OCI-LY3 (cell line): ENCODE data around the gene ITIH5.

Experiments
- CTCF ChIP-seq: fragments of 200-600, 300-600 bp; sonication (generic); IDR thresholded peaks from 2 replicates; pipeline ENCODE4 v1.5.1; 2014; ENCODE audit warnings: antibody characterized with exemption, low read length, low read depth
- EZH2phosphoT487 ChIP-seq: fragments of 200-600 bp; shearing (Covaris generic); IDR thresholded peaks from 2 replicates; pipeline ENCODE4 v1.6.1; 2018; ENCODE audit warnings: antibody characterized with exemption, mixed run types, low read depth

GRCh38 chr10:7707102-7707501 is 40.3 kb upstream of the ITIH5 start:
- no peak for TF ChIP-seq CTCF
- TF ChIP-seq EZH2phosphoT487 = no peak
